Subcutaneous adipose tissue (tissue), 4 donors: Measurements from ENCODE around the gene CLN6. TPM values are rescaled to one million over a fixed set of nuclear protein-coding genes. Genes with fewer than 3 reads are reported as not detected.

ENCODE experiments used
- total RNA-seq, 4 donors: library from RNA; depleted of rRNA; stranded (reverse); fragments of >200 nt; gene quantifications; one replicate each; pipeline ENCODE4 v1.1.0, GENCODE V29; 2016
- TF ChIP-seq, protein P1 (sequence below): fragments of 450-650 bp; IDR thresholded peaks from one replicate; pipeline ENCODE4 v1.5.1; 2016; ENCODE audit warnings: low read depth, mild to moderate bottlenecking, control low read depth, antibody characterized with exemption, moderate library complexity

CLN6 gene
- total RNA-seq: 10 to 100 TPM; 10.1 to 21.9 (median 17.2) TPM

DNA sequence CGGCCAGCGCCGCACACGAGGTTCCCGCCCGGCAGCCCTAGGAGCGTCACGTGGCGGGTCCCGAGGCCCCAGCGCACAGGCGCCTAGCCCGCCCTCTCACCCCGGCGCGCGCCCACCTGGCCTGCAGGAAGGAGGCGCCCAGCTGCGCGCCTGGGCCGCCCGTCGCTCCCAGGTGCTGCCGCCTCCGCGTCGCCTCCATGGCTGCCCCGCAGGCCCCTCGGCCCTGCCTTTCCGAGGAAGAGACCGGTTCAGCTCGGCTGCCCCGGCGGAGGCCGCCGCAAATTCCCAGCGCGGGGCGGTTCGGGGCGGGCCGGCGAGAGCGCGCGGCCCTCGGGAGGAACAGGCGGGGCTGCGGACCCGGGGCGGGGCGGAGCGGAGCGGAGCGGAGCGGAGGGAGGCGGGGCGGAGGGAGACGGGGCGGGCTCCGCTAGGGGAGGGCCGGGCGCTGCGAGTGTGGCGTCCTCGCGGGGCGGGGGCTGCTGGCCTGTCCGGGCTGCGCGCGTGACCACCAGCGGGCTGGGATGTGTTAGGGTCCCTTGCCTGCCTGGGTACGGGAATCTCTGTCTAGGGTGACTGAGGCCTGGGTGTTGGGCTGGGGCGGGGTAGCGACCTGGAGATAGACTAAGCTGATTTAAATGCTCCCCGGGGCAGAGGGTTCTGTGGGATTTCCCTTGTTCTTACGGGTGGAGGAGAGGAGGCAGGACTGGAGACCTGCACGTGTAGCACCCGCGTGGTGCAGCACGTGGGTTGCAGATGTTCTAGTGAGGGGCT, at the start of gene CLN6:
CLN6 (minus strand) TSS at position 343 of the 771 bp plus-strand sequence; CDS start at position 199, 144 bp downstream.
- TF ChIP-seq, protein P1, sequence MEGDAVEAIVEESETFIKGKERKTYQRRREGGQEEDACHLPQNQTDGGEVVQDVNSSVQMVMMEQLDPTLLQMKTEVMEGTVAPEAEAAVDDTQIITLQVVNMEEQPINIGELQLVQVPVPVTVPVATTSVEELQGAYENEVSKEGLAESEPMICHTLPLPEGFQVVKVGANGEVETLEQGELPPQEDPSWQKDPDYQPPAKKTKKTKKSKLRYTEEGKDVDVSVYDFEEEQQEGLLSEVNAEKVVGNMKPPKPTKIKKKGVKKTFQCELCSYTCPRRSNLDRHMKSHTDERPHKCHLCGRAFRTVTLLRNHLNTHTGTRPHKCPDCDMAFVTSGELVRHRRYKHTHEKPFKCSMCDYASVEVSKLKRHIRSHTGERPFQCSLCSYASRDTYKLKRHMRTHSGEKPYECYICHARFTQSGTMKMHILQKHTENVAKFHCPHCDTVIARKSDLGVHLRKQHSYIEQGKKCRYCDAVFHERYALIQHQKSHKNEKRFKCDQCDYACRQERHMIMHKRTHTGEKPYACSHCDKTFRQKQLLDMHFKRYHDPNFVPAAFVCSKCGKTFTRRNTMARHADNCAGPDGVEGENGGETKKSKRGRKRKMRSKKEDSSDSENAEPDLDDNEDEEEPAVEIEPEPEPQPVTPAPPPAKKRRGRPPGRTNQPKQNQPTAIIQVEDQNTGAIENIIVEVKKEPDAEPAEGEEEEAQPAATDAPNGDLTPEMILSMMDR: no peak

DNA sequence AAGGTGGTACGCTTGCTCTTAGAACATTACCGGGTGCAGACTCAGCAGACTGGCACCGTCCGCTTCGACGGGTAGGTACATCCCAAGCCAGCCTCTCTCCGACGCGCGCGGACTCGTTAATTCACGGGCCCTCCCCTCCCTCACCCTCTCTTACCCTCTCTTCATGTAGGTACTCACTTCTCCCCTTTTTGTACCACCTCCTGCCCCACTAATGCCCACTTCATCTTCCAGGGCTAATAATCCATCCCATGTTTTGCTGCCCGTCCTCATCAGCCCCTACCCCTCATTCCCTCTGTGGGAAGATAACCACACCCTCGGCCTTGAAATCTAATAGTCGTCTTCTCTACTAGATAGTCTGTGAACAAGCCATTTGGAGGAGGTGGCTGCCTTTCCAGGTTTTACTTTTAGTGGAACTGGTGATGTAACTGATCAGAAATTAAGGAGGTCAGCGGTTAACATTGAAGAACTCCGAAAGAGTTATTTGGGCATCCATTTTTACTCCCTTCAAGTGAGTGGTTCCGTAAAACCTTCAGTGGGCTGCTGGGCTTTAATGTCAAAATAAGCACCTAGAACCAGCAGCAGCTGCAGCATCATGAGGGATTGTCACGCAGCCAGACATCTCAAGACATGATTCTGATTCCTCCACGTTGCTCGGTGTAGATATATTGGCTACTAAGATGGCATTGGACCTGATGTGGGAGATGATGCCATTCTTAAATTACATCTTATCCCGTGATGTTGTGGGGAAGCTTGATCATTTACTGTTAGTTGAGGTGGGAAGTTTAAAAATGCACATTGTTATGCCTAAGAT, 49.3 kb upstream of the CLN6 start:
- TF ChIP-seq, protein P1: no peak

DNA sequence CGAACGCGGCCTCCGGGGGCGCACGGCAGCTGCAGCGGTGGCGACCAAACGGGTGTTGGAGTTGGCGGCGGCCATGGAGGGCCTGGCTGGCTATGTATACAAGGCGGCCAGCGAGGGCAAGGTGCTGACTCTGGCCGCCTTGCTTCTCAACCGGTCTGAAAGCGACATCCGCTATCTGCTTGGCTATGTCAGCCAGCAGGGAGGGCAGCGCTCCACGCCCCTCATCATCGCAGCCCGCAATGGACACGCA, 48.7 kb upstream of the CLN6 start:
- TF ChIP-seq, protein P1: no peak

DNA sequence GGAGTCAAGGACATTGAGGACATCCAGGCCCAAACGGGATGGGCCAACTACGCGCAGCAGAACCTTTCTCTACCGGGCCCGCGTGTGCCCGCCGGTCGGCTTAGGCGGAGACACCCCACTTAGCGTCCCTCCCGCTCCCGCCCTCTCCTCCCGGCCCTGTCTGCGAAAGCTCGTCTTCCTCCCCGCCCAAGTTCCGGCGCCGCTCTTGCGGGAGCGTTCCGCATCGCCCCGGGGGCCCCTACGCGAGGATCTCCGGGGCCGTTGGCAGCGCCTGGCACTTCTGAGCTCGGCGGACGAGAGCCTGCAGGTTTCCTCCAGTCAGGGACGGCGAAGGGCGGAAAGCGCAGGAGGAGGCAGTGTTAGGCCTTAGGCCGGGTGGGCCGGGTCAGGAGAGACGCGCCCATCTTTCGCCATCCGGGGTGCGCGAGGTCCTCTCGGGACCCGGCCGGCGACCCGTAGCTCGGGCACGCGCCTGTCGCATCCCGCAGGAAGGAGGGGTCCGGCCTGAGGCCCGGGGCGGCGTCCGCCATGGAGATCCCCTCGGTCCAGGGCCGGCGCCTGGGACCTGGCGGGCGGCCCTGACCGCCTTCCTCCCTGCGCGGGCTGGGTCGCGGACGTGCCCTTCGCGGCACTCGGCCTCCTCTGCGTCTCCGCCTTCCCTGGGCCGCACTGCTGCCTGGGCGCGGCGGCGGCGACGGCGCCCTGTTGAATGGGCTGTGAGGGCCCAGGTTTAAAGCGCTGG, 48.2 kb upstream of the CLN6 start, which contains the start of gene FEM1B:
FEM1B (plus strand) TSS at position 143 of the 742 bp plus-strand sequence. CDS start 673 bp downstream, outside the sequence.
- TF ChIP-seq, protein P1: no peak

DNA sequence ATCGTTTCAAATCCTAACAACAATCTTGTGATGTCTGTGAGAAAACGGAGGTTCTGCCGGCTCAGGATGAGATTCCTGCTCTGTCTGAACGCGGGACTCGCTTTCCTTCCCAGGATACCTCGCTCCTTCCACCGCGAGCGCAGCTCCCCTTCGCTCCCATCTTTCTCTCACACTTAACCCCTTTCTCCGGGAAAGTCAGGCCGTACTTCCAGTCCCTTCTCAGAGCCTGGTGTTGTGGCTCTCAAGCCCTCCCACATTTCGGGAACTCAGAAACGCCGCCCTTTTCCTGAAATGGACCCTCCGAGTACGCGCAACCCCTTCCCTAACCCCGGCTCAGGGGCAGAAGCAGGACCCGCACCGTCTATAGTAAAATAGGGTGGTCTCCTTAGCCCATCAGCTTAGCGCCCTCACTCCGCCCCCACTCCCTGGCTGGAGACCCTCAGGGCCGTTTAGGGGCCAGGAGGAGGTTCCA, 47.6 kb upstream of the CLN6 start:
- TF ChIP-seq, protein P1: no peak

DNA sequence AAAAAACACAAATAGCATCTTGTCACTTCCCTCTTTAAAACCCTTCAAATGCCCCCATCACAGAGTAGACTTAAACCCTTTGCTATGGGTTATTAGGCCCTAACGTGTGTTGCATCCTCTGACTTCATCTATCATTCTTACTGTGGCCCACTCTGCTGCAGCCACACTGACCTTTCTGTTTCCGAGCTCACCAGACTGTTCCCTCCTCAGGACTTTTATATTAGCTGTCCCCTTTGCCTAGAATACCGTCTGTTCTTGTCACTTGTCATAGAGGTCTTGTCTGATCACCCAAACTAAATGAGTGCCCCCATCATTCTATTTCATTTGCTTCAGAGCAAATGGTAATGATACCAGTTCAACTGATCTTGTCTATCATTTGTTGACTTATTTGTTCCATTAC, 47.1 kb upstream of the CLN6 start:
- TF ChIP-seq, protein P1: no peak
